ENCODE measurements around the gene OR2AE1. TPM values are rescaled to one million over a fixed set of nuclear protein-coding genes. Genes with fewer than 3 reads are reported as not detected.

OR2AE1 gene
- total and polyA plus RNA-seq, 2 of the 13 experiments (the other 11 are each of a cell fraction or from before 2014, with no cell fraction given) = not detected

DNA sequence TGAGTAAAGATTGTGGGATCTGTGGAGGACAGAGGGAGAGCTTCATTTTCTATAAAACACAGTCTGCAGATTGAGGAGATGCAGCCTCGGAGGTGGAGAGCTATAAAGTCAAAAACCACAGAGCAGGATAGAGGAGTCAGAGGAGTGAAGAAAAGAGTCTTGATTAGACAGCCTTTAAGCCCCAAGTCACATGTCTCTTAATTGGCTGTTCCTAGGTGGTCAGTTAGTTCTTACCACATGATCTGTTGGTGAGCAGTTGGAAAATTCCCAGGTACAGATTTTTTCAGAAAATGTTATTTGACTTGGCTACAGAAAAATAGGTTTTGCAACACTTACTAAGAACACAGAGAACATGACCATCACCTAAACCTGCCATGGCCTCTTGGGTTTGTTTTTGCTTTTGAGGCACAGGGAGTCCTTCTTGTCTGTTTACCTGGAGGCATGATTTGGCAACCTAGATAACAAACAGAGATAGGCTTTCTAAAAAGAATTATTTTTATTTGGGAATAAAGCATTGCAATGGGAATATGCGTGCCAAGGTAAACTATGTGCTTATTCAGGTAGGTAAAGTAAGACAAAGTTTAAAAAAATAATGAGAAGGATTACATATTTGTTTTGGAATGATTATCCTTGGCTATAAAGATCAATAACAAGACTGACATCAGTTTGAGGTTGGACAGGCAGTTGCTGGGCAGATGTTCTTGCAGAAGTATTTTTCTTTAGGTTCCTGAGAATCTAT is 49.6 kb downstream of the OR2AE1 start (continued):
- TF ChIP-seq ARID4A (CRISPR knock-in tag; IDR thresholded peaks at IDR 0.05; ENCODE audit: borderline replicate concordance) (peak; percentile 49; the same call in 1 of the 2 replicates), ZNF788 (CRISPR knock-in tag; IDR thresholded peaks at IDR 0.05; ENCODE audit: borderline replicate concordance) (0 out of 2 replicates have a peak, but pooled peaks have one; percentile 45), GABPB1 (CRISPR knock-in tag; IDR thresholded peaks at IDR 0.05) (no peak), ARID2 (CRISPR knock-in tag; IDR thresholded peaks at IDR 0.05; ENCODE audit: borderline replicate concordance) (no peak), ZIK1 (CRISPR knock-in tag; IDR thresholded peaks at IDR 0.05; ENCODE audit: borderline replicate concordance, low read depth) (no peak), SMC3 (IDR thresholded peaks at IDR 0.05; ENCODE audit: low read length) (peak; percentile 6; the same call in 1 of the 2 replicates), MEF2D (CRISPR knock-in tag; IDR thresholded peaks at IDR 0.05) (peak; percentile 55), DMTF1 (CRISPR knock-in tag; IDR thresholded peaks at IDR 0.05) (no peak), ZNF609 (CRISPR knock-in tag; IDR thresholded peaks at IDR 0.05; ENCODE audit: borderline replicate concordance) (peak; percentile 88; the same call in 1 of the 2 replicates), ZNF354B (CRISPR knock-in tag; IDR thresholded peaks at IDR 0.05) (no peak), ZMAT3 (CRISPR knock-in tag; conservative IDR thresholded peaks at IDR 0.05) (no peak)
- TF ChIP-seq, protein P1, sequence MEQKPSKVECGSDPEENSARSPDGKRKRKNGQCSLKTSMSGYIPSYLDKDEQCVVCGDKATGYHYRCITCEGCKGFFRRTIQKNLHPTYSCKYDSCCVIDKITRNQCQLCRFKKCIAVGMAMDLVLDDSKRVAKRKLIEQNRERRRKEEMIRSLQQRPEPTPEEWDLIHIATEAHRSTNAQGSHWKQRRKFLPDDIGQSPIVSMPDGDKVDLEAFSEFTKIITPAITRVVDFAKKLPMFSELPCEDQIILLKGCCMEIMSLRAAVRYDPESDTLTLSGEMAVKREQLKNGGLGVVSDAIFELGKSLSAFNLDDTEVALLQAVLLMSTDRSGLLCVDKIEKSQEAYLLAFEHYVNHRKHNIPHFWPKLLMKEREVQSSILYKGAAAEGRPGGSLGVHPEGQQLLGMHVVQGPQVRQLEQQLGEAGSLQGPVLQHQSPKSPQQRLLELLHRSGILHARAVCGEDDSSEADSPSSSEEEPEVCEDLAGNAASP (CRISPR knock-in tag; IDR thresholded peaks at IDR 0.05; ENCODE audit: borderline replicate concordance) = peak; percentile 84; the same call in 1 of the 2 replicates
- TF ChIP-seq, protein P2, sequence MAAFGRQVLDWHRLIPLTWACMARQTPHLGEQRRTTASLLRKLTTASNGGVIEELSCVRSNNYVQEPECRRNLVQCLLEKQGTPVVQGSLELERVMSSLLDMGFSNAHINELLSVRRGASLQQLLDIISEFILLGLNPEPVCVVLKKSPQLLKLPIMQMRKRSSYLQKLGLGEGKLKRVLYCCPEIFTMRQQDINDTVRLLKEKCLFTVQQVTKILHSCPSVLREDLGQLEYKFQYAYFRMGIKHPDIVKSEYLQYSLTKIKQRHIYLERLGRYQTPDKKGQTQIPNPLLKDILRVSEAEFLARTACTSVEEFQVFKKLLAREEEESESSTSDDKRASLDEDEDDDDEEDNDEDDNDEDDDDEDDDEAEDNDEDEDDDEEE (CRISPR knock-in tag; IDR thresholded peaks at IDR 0.05) = 0 out of 2 replicates have a peak, but pooled peaks have one; percentile 56
